ENCODE results near the gene ADARB1. TPM values are rescaled to one million over a fixed set of nuclear protein-coding genes. Genes with fewer than 3 reads are reported as not detected.

The ADARB1 gene
- total RNA-seq, 2 donors from 2014 or later, result 72.4 to 85.6 TPM

DNA sequence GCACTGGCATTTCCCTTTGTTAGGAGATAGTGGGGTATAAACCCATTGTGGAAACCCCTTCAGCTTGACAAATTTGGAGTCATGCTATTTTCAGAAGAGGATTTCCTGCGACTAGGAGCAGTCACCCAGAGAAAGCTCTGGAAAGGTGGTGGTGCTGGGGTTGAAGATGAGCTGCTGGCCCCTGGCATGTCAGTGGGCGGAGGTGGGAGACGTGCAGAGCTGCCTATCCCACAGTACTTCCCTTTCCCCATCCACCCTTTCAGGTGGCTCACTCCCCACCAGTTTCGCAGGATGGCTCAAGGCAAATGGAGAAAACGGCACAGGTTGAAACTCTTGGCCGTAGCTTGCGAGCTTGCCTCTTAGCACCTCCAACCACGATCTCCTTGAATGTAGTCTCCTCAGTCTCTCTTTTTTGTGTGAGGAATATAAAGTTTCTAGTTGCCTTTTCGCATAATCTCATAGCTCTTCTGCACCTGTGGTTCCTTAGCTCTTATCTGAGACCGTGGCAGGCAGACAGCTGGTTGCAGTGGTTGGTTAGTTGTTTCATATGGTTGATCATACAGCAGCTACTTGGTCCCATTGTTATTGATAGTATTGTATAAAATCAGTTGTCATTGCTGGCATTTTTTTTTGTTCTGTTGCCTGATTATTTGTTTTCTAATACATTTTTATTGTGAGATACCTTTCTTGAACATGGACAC lies 48.2 kb downstream of the ADARB1 start:
- DNase-seq (ENCODE audit: low spot score), result no peak
- intact Hi-C loops (cut with DNase I), result no loop called here

DNA sequence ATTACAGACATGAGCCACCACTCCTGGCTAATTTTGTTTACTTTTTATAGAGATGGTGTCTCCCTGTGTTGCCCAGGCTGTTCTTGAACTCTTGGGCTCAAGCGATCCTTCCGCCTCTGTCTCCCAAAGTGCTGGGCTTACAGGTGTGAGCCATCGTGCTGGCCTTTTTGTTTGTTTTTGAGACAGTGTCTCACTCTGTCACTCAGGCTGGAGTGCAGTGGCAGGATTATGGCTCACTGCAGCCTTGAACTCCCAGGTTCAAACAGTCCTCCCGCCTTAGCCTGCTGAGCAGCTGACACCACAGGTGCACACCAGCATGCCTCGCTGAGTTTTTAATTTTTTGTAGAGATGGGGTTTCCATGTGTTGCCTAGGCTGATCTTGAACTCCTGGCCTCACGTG lies 49.1 kb downstream of the ADARB1 start:
- DNase-seq (ENCODE audit: low spot score), result no peak
- intact Hi-C loops (cut with DNase I), result no loop called here

DNA sequence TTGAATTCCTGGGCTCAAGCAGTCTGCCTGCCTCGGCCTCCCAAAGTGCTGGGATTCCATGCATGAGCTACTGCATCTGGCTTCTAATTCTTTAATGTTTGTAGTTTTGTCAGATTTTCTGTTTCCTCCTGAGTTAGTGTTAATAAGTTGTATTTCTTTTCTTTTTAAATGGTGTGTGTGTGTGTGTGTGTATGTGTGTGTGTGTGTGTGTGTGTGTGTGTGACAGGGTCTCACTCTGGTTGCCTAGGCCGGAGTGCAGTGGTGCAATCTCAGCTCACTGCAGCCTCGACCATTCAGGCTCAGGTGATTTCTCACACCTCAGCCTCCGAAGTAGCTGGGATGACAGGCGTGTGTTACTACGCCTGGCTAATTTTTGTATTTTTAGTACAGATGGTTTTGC lies 50.2 kb downstream of the ADARB1 start:
- no peak for DNase-seq (ENCODE audit: low spot score)
- intact Hi-C loops (cut with DNase I), result no loop called here

DNA sequence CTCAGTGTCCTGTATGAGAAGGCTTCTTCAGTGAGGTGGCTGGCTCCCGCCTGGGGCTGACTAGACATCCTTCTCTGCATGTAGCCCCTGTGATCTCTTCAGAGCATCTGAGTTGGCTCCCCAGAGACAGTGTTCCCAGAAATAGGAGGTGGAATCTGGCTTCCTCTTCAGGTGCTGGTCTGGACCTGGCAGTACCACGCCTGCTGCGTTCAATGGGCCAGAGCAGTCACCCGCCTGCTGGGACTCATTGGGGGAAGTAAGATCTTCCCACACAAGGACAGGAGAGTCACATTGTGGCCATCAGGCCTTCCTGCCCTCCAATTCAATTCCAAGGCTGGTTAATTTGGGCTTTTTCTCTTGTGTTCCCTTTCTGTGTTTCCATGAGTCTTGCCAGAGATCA lies 51.0 kb downstream of the ADARB1 start:
- peak; percentile 68 for DNase-seq (ENCODE audit: low spot score)
- intact Hi-C loops (cut with DNase I), result no loop called here

DNA sequence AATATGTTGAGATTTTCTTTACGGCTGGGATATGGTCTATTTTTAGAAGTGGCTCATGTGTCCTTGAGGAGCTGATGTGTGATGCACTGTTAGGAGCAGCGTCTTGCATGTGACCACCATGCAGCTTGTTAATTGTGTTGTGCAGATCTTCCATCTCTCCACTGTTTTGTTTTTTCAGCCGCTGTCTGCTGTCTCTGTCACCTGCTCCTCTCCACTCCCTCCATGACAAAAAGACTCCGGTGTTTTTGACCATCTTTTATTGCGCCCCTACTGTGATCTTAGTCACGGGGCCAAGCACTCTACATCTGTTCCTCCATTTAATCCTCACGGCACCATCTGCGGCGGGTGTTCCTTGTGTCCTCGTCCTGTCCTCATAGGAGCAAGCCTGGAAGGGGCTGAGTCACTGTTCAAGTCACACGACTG lies 51.8 kb downstream of the ADARB1 start:
- intact Hi-C loops (cut with DNase I), result no loop called here
- DNase-seq (ENCODE audit: low spot score), result no peak

DNA sequence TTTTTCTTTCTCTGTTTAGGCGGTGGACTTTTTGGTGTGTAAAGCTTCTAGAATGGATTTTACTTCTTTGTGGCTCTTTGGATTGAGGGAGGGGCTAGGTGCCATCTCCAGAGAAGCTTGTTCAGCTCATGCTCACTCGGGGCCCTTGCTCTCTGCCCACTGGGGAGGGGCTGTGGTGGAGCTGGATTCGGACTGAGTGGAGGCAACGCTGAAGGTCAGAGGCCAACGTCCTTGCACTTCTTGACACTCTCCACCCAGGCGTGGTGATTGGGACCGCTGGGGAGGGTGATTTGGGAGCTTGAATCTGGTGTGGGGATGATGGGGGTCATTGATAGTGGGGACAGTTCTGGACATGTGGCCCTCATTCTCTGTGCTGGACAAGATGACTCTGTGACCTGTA lies 52.6 kb downstream of the ADARB1 start:
- peak; percentile 64 for DNase-seq (ENCODE audit: low spot score)
- intact Hi-C loops (cut with DNase I), result no loop called here

DNA sequence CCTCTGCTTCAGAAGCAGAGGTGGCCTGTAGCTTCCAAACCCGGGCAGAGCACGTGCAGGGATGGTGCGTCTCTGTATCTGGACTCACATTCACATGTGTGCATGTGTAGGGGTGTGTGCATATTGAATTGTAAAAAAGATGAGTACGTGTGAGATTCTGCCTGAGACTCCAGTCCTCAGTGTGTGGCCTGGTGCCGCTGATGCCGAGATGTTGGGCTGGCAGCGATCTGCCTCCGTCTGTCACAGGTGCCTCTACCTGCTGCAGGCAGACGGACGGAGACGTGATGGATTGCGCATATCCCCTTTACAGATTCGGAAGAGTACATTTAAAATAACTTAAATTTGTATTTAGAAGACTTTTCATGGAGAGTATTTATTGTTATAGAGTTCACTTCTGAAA lies 53.6 kb downstream of the ADARB1 start:
- DNase-seq (ENCODE audit: low spot score), result peak; percentile 61
- intact Hi-C loops (cut with DNase I), result no loop called here

DNA sequence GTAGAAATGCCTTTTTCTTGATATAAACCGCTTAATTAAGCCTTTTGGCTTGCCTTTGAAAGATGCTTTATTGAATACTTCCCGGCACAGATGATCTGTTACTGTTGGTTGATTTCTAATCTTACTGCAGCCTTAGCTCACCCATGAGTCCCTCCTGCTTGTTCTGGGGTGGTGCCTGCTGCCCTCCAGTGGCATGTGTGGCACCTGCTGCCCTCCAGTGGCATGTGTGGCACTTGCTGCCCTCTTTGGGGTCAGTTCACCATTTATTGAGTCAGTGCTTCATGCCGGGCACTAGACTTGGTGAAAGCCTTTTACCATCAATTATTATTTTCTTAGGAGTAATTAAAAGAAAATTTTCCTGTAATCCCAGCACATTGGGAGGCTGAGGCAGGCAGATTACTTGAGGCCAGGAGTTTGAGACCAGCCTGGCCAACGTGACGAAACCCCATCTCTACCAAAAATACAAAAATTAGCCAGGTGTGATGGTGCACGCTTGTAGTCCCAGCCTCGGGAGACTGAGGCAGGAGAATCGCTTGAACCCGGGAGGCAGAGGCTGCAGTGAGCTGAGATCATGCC lies 54.3 kb downstream of the ADARB1 start:
- DNase-seq (ENCODE audit: low spot score), result peak; percentile 92
- intact Hi-C loops (cut with DNase I), result no loop called here

DNA sequence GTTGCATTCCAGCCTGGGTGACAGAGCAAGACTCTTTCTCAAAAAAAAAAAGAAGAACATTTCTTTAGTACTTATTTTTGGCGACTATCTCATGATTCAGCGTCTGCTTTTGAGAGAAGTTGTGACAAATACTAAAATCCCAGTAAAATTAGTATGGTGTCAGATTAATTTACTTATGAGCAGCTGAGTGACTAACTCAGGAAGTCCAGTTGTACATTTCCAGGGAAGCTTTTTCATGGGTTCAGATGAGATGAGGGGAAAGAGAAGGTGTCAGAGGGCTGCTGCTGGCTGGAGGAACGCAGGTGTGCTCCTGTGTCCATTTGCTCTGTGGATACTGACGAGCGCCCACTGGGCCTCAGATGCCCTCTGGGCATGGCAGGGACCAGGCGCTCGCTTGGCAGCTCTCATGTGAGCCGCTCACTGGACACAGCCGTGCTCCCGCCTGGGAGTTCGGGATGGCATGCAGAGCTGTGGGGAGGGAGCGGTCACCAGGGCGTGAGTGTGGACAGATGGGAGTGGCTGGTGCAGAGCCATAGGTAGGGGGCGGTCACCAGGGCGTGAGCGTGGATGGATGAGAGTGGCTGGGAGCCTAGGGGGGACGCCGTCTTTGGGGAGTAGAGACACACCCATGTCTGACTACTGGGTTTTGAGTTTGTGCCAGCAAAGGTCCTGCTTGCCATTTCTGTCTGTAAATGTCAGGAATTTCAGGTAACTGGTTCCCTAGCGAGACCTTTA lies 55.0 kb downstream of the ADARB1 start:
- intact Hi-C loops (cut with DNase I), result no loop called here
- DNase-seq (ENCODE audit: low spot score), result peak; percentile 82

DNA sequence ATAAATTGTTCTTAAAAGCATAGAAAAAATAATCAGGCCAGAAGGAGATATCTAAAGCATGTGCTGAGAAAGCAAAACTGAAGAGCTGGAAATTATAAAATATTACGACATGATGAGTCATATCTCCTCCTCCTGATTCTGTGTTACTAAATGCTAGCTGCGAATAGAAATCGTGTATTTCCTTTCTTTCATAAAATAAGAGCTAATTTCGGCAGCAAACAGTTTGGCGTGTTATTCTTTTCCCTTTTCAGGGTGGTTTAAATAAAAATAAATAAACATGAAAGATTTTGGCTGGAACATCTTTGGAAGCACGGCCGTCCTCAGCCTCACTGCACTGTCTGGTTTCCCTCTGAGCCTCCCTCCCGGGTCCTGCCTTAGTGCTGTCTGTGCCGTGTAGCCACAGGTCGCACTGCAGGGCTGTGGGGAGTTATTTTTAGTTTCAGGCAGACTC lies 56.0 kb downstream of the ADARB1 start:
- intact Hi-C loops (cut with DNase I), result loop anchor here in 1 of 2 donors (10.0 kb wide), 1 partner anchor 246 kb away; no protein-coding TSS in a partner anchor
- no peak for DNase-seq (ENCODE audit: low spot score)

DNA sequence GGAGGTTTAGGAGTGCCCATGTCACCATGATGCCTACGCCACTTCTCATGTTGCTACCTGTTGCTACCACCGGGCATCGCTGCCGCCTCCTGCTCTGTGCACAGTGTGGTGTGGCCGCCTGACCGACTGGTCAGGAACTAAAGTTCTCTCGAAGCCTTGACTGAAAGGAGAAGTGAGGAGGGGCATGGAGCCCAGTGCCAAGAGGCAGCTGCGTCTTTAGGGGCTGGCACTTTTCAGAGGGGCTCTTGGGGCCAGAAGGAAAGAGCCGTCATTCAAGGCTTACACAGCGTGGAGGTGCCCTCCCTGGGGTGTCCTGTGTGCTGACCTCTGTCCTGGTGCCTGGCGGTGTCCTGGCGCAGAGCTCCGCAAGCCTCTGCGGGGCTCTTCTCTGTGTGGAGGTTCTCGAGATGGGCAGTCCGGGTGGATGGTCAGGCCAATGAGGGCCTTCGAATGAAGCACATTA lies 57.2 kb downstream of the ADARB1 start:
- peak; percentile 65 for DNase-seq (ENCODE audit: low spot score)
- intact Hi-C loops (cut with DNase I), result loop anchor here in 1 of 2 donors (10.0 kb wide), 1 partner anchor 247 kb away; no protein-coding TSS in a partner anchor

DNA sequence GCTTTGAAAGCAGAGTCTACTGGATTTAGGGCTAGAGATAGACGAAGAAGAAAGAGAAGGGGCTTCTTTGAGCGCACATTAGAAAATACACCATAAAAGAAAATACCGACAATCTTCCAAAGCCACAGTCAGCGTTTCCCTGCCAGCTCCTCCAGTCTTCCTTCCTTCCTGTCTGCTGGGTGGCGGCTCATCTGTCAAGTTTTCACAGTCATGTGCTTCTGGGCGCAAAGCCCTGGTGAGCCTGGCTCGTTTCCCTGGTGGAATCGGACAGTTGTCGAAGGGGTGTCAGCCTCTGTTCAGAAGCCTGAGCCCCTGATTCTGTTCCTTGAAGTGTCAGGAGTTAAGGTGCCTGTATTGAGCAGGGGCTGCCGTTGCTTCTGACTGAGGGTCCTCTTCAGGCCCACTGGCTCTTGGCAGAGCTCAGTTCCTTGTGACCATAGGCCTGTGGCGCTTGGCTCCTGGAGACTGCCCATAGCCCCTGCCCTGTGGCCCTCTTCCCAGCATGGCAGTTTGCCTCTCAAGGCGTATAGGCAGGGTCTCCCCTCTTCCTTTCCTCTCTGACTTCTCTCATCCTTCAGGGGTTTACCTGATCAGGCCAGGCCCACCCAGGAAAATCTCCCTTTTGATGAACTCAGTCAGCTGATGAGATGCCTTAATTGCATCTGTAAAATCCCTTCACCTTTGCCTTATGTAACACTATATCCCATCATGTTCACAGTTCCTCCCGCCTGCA lies 58.6 kb downstream of the ADARB1 start:
- peak; percentile 83 for DNase-seq (ENCODE audit: low spot score)
- intact Hi-C loops (cut with DNase I), result loop anchor here in 1 of 2 donors (10.0 kb wide), 1 partner anchor 248 kb away; no protein-coding TSS in a partner anchor

DNA sequence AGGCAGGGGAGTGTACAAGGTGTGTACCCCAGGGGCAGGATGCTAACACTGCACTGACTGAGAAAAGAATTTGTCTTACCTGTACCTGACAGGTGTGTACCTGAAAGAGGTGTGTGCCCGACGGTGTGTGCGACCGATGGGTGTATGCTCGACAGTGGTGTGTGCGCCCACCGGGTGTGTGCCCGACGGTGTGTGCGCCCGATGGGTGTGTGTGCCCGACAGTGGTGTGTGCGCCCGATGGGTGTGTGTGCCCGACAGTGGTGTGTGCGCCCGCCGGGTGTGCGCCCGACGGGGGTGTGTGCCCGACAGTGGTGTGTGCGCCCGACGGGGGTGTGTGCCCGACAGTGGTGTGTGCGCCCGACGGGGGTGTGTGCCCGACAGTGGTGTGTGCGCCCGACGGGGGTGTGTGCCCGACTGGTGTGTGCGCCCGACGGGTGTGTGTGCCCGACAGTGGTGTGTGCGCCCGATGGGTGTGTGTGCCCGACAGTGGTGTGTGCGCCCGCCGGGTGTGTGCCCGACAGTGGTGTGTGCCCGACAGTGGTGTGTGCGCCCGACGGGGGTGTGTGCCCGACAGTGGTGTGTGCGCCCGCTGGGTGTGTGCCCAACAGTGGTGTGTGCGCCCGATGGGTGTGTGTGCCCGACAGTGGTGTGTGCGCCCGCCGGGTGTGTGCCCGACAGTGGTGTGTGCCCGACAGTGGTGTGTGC lies 59.3 kb downstream of the ADARB1 start:
- peak; percentile 52 for DNase-seq (ENCODE audit: low spot score)
- intact Hi-C loops (cut with DNase I), result loop anchor here in 1 of 2 donors (10.0 kb wide), 1 partner anchor 249 kb away; no protein-coding TSS in a partner anchor

DNA sequence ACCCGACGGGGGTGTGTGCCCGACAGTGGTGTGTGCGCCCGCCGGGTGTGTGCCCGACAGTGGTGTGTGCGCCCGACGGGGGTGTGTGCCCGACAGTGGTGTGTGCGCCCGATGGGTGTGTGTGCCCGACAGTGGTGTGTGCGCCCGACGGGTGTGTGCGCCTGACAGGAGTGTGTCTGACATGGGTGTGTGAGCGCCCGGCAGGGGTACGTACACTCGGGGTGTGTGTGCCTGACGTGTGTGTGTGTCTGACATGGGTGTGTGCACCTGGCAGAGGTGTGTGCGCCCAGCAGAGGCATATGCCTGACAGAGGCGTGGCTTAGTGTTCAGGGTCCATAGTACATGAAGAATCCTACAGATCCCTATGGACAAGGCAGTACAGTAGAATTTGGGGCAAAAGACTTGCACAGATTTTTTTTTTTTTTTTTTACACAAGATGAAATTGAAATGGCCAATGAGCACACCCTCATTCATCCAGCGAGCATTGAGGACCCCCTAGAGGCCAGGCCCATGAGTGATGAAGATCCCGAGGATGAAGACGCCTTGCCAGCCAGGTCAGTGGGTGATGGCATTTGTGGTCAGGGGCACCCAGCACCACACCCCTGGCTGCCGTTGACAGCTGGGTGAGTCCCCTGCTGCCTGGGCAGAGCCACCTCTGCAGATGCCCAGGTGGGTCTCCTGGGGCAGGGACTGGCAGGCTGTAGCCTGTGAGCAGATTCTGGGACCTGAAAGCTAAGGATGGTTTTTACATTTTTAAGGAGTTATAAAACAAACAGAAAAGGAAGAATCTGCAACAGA lies 60.1 kb downstream of the ADARB1 start:
- intact Hi-C loops (cut with DNase I), result loop anchor here in 1 of 2 donors (10.0 kb wide), 1 partner anchor 250 kb away; no protein-coding TSS in a partner anchor
- DNase-seq (ENCODE audit: low spot score), result peak; percentile 78

DNA sequence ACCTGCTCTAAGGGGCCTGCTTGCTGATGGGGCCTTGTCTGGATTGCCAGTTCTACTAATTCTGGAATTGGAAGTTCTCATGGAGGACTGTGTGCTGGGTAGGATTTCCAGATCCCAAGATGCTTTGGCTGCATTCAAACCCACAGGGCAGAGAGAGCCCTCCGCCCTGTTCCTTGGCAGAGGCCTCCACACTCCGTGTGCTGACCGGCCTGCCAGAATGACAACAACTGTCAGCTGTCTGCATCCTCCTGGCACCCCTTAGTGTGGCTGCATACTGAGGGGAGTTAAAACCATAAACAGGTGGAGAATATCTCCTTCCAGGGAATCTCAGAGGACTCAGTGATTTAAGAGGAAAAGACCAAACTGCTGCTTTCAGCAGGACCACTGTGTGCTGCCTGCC lies 60.7 kb downstream of the ADARB1 start:
- DNase-seq (ENCODE audit: low spot score), result peak; percentile 74
- intact Hi-C loops (cut with DNase I), result loop anchor here in 1 of 2 donors (10.0 kb wide), 1 partner anchor 250 kb away; no protein-coding TSS in a partner anchor

DNA sequence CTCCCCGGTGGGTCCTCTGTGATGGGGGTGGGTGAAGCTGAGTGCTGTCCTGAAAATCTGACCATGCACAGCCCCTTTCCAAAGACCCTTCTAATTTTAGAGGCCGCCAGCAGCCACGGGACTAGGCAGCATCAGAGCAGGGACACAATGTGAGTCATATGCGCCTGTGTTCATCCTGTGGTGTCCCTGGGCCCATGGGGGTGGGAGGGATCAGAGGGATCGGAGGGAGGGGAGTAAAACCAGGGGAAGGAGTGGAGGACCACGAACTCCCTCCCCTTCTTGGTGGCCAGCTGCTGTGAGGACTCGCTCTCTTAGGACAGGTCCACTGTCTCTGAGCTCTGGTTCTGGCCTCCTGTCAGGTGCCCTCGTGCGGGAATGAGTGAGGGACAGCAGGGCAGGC lies 61.5 kb downstream of the ADARB1 start:
- intact Hi-C loops (cut with DNase I), result loop anchor here (2.0 to 10.0 kb wide), 2 partner anchors 185 to 251 kb away; no protein-coding TSS in a partner anchor
- DNase-seq (ENCODE audit: low spot score), result peak; percentile 56

DNA sequence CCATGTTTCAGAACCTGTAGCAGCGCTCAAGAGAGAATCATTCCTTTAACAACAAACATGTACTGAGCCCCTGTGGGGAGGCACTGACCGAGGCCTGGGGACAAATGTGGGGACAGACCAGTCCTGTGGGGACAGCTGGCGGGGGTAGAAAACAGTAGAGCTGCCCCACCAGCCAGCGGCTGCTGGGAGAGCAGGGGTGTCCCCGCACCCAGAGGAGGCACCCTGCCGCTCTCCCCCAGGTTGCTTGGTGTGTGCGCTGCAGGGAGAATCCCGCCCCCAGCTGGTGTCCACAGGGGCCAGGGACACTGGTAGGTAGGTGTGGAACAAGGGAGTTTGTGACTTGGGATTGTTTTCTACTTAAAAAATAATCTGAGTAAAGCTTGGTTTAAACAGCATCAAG lies 62.1 kb downstream of the ADARB1 start:
- peak; percentile 47 for DNase-seq (ENCODE audit: low spot score)
- intact Hi-C loops (cut with DNase I), result loop anchor here (2.0 to 10.0 kb wide), 2 partner anchors 186 to 252 kb away; no protein-coding TSS in a partner anchor

All from posterior vena cava (tissue), 2 donors.